Sciatic nerve (tissue), 2 donors: Measurements from ENCODE around the gene C19orf44. TPM values are rescaled to one million over a fixed set of nuclear protein-coding genes. Genes with fewer than 3 reads are reported as not detected.
A peak's percentile ranks its signal among the peaks of the same experiment; 100 is the strongest.
"Not testable (repeated sequence)": the region's sequence is repeated elsewhere in the genome, so short reads cannot be mapped to it uniquely, and the experiment has no call there.

ENCODE experiments used
- ATAC-seq: fragments of 200-7000 bp; cut with Tn5 transposase; one replicate; pipeline ENCODE4 v1.9.1; 2020; ENCODE audit warnings: mild to moderate bottlenecking, moderate library complexity
- DNase-seq: peaks from one replicate; pipeline ENCODE4 v3.0.0-alpha.2; 2020; ENCODE audit warnings: low spot score
- intact Hi-C: fragments of 100-400 bp; cut with DNase I; formaldehyde crosslinking; loops from one replicate; pipeline ENCODE4 v1.14.2; 2022
- total RNA-seq: library from RNA; stranded (reverse); fragmentation: NEBNext Ultra II Directional; extraction: Animal tissue kit (Norgen Biotek cat#: 25700); gene quantifications from one replicate; pipeline ENCODE4 v1.2.1, GENCODE V29; 2021
- donor health status: DM: no; HTN: no; CAD: no.
- donor health status: DM: no; HTN: no; CAD: no.

Gene C19orf44
- total RNA-seq, 1 donor from 2014 or later = 11.2 TPM

DNA sequence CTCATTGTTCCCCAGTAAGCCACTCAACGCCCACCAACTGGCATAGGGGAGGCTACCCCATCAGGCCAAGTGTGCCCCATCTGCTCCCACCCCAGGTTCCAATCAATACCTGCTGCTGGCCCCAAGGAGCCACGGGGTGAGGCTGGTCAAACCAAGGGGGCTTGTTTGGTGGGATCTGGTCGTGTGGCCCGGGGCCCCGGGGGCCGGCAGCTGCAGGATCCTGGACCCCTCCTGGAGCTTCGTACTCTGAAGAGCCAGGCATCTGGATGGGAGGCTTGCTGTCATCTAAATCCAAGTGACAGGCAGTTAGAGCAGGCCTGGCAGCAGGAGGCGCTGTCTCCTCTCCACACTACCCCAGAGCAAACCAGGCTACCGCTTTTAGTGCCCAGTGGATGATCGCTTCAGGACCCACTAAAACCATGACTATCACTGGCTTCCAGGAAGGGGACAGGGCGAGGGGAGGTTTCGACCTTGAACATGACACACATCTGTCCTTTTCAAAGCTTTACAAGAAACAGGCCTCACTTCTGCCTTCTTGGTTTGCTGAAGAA lies 31.9 kb downstream of the C19orf44 start:
- no peak for ATAC-seq
- no peak for DNase-seq
- intact Hi-C loops = no loop called here

DNA sequence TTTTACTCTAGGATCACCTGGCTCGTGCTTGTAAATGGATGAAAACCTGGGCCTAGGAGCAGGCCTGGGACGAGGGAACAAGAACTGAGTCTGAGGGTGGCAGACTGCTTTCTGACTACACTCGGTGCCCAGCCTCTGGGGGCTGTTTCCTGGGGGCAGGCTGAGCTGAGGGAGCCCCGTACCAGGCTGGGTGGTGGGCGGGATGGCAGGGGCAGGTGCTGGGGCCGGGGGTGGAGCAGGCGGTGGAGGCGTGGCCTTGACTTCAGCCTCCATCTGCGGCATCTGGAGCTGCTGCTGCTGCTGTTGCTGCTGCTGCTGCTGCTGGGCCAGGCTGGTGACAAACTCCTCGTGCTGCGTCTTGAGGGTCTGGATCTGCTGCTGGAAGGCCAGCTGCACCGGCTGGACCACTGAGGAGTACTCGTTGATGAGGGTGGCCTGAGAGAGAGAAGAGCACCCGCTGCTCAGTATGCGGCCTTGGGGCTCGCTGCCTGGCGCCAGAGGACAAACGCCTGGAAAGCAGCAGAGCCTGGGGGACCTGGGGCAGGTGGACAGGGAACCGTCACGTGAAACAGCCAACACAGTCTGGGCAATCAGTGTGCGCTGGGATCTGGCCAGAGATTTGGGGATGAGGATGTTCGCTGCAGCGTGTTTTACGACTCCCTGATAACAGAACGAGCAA lies 33.4 kb downstream of the C19orf44 start:
- intact Hi-C loops = no loop called here
- ATAC-seq = no peak
- no peak for DNase-seq

DNA sequence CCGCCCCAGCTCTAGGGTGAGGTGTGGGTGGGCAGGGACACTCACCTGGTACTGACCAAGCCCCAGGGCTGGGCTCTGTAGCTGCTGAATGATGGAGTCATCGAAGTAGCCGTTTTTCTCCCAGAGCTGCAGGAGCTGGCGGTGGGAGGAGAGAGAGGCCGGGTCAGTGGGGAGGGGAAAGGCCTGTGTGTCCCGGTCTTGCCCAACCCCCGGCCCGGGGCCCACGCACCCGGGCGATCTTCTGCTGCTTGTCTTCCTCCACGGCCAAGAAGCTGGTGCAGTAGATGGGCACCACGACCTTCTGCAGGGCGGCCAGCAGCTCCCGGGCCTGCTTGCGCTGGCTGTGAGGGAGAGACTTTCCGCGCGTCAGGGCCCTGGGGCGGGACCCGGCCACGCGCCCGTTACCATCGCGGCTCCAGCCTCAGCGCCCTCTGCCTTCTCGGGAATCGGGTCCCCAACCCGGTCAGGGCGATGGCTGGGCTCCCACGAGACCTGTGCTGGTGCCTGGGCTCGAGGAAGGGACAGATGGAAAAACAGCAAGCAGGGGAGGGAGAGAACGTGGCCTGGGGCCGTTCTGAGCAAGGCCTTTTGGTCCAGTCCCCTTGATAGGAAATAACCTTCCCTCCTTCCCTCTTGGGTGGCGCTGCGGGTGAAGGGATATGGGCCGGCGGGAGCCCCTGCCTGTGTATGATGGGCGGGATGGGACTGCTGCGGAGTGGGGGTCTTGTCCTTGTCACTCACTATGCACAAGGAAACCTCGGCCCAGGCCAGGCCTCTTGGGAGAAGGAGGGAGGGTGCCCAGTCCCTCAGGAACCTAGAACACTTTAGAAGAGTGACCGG lies 34.6 kb downstream of the C19orf44 start:
- no peak for ATAC-seq
- intact Hi-C loops = no loop called here
- no peak for DNase-seq

DNA sequence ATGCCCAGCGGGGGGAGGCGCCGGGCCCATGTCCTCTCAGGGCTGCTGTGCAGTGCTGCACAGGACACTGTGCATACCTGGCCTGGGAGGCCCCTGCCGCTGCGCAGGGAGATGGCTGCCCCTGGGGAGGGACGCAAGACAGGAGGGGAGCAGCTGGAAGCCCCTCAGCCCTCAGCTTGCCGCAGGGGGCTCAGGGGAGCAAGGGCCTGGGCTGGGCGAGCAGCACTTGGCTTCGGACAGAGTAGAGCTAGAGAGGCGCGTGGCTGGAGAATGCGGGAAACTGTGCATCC lies 35.1 kb downstream of the C19orf44 start:
- no peak for ATAC-seq
- DNase-seq = no peak
- intact Hi-C loops = no loop called here

DNA sequence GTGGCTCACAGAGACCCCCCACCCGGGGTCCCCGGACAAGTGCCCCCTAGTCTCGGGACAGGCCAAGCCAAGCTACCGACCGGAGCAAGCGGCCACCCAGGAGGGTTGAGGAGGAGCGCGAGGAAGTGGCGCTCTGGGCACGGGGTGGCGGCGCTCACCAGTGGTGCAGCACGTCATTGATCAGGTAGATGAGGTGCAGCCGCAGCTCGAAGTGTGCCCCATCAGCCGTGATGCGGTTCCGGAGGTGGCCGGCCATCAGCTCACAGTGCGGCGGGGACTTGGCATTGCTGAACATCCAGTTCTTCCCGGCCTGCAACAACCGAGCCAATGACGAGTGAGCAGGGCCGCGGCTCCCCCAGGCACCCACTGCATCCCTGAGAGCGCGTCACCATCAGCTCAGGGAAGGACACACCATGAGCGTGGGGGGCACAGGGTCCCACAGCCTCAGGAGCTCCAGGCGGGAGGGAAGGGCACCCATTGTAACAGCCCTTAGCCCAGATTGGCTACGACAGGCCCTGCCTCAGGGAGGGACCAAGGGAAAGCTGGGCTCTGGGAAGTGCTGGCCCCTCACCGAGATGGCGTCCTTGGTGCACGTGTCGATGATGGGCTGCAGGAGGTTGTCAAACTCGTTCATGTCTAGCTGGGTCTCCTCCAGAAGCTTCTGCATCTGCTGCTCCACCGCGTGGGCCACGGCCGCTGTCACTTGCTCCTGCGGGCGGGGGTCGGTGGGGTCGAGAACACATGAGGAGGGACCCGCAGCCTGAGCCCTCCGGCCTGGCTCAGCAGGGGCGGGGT lies 36.4 kb downstream of the C19orf44 start:
- ATAC-seq = no peak
- intact Hi-C loops = no loop called here
- no peak for DNase-seq

DNA sequence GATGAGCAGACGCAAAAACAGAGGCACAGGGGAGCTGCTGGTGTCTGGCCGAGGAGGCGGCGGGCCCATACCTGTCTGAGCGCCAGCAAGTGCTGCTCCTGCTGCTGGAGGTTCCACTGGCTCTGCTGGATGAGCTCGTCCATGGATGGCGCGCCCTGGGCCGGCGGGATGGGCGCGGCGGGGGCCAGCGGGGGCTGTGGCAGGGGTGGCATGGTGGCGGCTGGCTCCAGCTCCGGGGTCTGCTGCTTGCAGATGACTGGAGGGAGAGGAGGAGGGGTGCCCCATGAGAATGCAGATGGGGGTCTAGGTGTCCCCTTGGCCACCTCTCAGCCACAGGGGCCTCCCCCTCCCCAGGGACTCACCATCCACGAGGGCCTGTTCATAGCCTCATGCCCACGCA lies 39.2 kb downstream of the C19orf44 start:
- ATAC-seq (no peak), DNase-seq (no peak)
- intact Hi-C loops = no loop called here

DNA sequence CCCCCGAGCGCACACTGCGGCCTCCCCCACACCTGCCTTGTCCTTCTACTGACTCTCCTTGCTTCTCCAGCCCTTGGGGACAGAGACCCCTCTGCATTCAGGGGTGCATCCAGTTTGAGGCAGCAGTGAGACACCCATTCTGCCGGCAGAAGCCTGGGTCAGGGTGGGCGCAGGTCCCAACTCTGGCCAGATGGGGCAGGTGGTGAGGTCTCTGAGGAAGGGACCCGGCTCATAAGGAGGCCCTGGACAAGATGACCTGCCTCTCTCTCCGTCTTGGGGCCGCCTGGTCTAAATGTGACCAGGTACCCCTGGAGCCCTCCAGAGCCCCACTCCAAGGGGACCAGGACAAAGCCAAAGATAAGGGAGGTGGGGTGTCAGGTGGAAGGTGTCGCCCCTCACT lies 39.9 kb downstream of the C19orf44 start:
- intact Hi-C loops = no loop called here
- DNase-seq (no peak), ATAC-seq (no peak)

DNA sequence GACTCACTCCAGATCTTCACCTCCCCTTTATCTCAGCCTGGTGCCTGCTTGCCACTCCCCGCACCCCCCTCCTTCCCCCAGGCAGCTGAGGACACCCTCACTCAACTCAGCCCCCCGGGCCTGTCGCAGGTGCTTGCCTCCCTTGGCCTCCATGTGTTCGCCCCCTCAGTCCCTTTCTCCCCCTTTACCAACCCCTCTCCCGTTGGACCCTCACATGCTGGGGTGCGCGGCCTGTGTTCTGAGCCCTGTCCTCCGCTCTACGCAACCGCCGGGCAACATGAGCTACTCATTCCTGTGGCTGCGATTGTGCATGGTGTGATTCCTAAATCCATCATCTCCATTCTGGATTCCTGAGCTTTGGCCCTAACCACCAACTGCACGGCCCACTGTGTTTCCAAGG lies 40.9 kb downstream of the C19orf44 start:
- ATAC-seq (no peak), DNase-seq (no peak)
- intact Hi-C loops = no loop called here

DNA sequence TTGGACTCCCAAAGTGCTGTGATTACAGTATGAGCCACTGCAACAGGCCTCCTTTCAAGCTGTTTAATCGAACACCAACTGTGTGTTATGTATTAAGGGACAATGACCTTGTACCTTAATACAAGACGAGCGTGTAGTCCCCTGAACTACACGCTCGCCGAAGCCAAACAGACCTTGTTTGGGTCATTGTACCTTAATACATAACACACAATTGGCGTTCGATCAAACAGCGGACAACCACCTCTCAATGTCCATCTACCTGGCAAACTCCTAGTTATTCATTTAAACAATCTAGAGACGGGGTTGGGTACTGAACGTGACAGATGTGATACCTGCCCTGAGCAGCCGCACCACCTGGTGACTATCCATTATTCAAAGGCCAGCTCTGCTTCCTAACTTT lies 44.8 kb downstream of the C19orf44 start:
- DNase-seq (no peak), ATAC-seq (no peak)
- intact Hi-C loops = no loop called here

DNA sequence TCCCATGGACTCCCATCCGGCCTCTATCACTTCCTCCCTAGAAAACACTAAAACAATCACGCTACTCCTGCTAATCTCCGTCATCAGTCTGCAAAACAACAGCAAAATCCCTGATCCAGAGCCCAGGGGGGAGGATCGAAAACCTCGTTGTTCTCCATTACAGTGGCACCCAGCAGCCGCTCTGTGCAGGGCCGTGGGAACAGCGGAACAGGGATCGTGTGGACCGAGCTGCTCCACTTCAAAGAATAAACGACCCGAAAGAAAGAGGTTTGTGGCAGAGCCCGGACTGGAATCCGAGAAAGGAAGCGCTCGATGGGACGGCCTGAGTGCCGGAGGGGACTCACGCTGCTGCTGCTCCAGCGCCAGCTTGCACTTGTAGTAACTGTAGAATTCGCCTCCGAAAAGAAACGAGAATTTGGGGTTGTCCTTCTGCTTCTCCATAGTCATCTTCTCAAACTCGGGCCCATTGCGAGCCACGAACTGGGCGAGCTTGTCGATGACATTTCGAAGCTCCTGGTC lies 45.4 kb downstream of the C19orf44 start:
- DNase-seq = no peak
- no peak for ATAC-seq
- intact Hi-C loops = no loop called here

DNA sequence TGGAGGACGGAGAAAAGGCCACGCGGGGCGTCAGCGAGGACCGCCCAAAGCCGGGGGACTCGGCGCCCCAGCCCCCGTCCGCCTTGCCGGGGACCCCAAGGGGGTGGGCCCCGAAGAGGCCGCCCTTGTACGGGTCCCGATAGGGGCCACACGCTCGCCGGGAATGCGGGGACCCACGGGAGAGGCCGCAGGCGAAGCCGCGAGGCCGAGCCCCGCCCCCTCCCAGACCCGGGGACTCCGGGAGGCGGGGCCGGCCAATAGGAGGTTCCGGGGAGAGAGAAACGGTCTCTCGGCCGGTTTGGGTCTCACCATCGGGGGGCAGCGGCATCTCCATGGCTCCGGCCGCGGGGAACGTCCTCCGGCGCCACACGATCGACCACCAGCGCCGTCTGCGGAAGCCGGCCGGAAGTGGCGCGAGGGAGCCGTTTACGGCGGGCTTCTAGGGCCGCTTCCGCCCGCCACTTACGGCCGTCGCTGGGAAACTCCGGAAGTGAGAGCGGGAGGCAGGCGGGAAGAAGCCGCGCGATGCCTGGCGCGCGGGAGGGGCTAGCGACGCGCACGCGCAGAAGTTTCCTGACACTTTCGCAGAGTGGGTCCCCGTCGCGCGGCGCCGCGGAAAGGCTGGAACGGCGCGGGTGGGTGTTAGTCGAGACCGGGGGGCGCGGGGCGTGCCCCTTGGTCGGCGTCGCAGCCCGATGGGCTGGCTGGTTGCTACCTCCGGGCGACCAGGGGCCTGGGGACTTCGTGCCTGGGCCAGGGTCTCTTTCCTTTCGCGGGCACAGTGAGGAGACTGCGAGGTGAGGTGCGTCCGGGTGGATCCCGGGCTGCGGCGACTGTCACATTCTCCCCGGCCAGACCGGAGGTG lies 46.1 kb downstream of the C19orf44 start, which contains the start of gene CHERP:
CHERP (minus strand) TSS at position 393 of the 865 bp plus-strand sequence; CDS start at position 334, 59 bp downstream.
- intact Hi-C loops = no loop called here
- ATAC-seq (peak; percentile 98), DNase-seq (peak; percentile 96)

DNA sequence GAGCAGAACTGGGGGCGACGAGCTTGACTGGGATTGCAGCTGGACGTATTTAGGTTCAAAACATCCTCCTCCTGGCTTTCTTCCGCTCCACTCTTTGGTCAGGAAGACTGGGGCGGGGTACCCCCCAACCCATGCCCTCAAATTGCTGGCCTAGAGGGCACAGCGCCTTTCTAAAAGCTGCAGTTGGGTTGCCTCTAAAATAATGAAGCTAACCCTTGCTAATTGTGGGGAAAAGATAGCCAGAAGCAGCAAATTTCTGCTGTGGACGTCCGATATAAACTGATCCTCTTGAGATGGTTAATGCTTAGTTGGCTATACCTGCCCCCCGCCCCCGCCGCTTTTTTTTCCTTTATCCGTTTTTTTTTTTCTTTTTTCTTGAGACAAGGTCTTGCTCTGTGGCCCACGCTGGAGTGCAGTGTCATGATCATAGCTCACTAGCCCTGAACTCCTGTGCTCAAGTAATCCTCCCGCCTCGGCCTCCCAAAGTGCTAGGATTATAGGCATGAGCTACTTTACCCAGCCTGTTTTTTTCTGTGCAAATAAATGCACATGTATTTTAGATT lies 46.8 kb downstream of the C19orf44 start:
- DNase-seq (no peak), ATAC-seq (no peak)
- intact Hi-C loops = no loop called here

DNA sequence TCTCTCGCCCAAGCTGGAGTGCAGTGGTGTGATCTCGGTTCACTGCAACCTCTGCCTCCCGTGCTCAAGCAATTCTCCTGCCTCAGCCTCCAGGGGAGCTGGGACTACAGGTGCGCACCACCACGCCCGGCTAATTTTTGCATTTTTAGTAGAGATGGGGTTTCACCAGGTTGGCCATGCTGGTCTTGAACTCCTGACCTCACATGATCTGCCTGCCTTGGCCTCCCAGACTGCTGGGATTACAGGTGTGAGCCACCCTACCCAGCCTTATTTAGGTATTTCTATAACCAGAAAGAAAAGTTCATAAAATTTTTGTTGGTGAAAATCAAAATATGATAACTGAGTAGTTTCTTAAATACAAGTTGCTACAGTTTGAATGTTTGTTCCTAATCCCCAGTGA lies 47.5 kb downstream of the C19orf44 start:
- intact Hi-C loops, ATAC-seq, DNase-seq: not testable (repeated sequence)

DNA sequence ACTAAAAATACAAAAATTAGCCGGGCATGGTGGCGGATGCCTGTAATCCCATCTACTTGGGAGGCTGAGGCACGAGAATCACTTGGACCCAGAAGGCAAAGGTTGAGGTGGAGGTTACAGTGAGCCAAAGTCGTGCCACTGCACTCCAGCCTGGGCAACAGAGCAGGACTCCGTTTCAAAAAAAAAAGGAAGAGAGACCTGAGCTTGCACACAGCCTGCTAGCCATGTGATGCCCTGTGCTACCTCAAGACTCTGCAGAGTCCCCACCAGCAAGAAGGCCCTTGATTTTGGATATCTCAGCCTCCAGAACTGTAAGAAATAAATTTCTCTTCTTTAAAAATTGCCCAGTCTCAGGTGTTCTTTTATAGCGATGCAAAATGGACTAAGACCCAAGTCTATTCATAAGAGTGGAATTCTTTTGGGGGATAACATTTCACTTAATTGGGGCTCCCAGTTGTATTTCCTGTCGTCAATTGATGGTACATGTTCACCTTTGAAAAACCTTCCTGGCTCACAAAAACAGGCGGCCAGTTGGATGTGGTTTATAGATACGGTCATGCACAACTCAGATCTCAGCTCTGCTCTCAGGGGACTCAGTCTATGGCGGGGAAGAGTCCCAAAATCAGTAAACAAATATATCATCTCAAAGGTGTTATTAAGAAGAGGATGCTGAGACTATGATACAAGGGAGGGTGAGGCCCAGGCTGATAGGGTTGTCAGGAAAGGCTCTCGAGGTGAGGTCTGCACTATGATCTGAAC lies 48.5 kb downstream of the C19orf44 start:
- DNase-seq (no peak), ATAC-seq (no peak)
- intact Hi-C loops = no loop called here

DNA sequence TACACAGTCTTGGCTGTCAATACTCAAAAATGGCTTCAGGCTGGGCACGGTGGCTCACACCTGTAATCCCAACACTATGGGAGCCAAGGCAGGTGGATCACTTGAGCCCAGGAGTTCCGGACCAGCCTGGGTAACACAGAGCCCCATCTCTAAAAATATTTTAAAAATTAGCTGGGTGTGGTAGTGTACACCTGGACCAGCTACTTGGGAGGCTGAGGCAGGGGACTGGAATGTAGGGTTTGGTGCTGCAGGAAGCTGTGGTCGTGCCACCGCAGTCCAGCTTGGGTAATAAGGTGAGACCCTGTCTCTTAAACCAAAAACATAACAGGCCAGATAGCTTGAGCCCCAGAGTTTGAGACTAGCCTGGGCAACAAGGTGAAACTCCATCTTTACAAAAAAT lies 52.8 kb downstream of the C19orf44 start:
- intact Hi-C loops = no loop called here
- DNase-seq = no peak
- ATAC-seq = no peak

DNA sequence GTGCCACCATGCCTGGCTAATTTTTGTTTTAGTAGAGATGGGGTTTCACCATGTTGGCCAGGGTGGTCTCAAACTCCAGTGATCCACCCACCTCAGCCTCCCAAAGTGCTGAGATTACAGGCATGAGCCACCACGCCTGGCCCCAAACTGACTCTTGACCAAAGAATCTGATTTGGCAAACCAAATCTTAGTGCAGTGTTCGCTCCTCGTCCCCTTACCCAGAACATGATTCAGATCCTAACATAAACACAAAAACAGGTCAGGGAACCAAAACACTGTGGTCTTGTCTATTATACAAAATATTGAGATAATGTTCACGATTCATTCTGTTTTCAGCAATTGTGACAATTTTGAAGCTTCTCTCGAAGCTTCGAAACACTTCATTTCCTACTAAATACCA lies 55.7 kb downstream of the C19orf44 start:
- intact Hi-C loops, DNase-seq, ATAC-seq: not testable (repeated sequence)

DNA sequence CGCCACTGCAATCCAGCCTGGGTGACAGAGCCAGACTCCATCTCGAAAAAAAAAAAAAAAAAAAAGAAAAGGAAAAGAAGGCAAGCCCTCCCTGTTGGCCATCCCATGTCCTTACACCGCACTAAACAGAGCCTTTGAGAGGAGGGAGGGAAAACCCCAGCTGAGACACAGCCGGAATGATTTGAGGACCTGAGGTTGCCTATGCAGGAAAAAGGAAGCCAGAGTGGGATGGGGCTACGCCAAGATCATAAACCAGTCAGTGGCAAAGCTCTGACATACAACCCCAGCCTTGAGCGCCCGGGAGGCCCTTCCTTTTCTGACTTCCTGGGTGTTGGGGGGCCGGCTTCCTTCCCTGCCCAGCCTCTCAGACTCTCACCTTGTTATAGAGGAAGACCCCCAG lies 58.6 kb downstream of the C19orf44 start:
- intact Hi-C loops = no loop called here
- DNase-seq = no peak
- ATAC-seq = no peak
